ENCODE results near the gene TIMM17A. TPM values are rescaled to one million over a fixed set of nuclear protein-coding genes. Genes with fewer than 3 reads are reported as not detected.

TIMM17A gene
- total RNA-seq, 1 experiment from 2014 or later: 112 TPM

DNA sequence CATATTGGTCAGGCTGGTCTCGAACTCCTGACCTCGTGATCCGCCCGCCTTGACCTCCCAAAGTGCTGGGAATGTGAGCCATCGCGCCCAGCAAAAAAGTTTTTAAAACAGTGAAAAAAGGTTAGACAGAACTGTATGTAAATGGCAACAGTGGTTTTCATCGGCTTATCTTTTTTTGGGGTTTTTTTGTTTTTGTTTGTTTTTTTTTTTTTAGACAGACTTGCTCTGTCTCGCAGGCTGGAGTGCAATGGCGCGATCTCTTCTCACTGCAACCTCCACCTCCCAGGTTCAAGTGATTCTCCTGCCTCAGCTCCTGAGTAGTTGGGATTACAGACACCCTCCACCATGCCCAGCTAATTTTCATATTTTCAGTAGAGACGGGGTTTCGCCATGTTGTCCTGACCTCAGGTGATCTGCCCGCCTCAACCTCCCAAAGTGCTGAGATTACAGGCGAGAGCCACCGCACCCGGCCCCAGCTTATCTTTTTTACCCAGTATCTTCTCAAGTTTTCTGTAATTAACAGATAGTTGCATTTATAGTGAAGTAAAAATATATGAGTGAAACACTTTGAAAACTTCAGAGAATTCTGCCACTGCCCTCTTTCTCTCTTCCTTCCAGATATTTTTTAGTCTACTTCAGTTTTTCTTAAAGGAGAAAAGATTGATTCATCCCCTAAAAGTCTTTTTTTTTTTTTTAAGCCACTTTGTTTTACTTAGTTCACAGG lies 13.1 kb downstream of the TIMM17A start:
- Histone ChIP-seq H3K4me3 (ENCODE audit: low read depth, low read length, poor library complexity, severe bottlenecking) (no peak overlapping the region), H3K36me3 (ENCODE audit: insufficient read depth, low read length, poor library complexity, severe bottlenecking) (peaks cover 64% of the 10 kb centered on the region), H3K4me1 (ENCODE audit: insufficient read depth, low read length, poor library complexity, severe bottlenecking) (no peaks in the 10 kb centered on the region), H3K9me3 (ENCODE audit: low read depth, low read length, poor library complexity, severe bottlenecking) (no peaks in the 10 kb centered on the region), H3K27me3 (replicated peaks; ENCODE audit: insufficient read depth, low read depth, low read length, poor library complexity) (no peaks in the 10 kb centered on the region), H3K27ac (ENCODE audit: low read depth, low read length, poor library complexity, severe bottlenecking) (no peak overlapping the region)
- CTCF ChIA-PET: no interaction called here
- POLR2A ChIA-PET (ENCODE audit: low non-redundant PET): interaction anchor here (0.6 kb wide), 1 partner anchor 201 kb away, joined by 5 read pairs; no protein-coding TSS in a partner anchor
- TF ChIP-seq, protein P1, sequence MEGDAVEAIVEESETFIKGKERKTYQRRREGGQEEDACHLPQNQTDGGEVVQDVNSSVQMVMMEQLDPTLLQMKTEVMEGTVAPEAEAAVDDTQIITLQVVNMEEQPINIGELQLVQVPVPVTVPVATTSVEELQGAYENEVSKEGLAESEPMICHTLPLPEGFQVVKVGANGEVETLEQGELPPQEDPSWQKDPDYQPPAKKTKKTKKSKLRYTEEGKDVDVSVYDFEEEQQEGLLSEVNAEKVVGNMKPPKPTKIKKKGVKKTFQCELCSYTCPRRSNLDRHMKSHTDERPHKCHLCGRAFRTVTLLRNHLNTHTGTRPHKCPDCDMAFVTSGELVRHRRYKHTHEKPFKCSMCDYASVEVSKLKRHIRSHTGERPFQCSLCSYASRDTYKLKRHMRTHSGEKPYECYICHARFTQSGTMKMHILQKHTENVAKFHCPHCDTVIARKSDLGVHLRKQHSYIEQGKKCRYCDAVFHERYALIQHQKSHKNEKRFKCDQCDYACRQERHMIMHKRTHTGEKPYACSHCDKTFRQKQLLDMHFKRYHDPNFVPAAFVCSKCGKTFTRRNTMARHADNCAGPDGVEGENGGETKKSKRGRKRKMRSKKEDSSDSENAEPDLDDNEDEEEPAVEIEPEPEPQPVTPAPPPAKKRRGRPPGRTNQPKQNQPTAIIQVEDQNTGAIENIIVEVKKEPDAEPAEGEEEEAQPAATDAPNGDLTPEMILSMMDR (conservative IDR thresholded peaks at IDR 0.05; ENCODE audit: low read depth, low read length): no peak
- TF ChIP-seq EZH2 (IDR thresholded peaks at IDR 0.05; ENCODE audit: borderline replicate concordance, low read depth, low read length, poor library complexity, severe bottlenecking): no peak
- no peak for DNase-seq (ENCODE audit: low spot score)
- BruUV-seq (replicated peaks): no TSS peak
- intact Hi-C loops (cut with micrococcal nuclease; ENCODE audit: unreplicated experiment): no loop called here

DNA sequence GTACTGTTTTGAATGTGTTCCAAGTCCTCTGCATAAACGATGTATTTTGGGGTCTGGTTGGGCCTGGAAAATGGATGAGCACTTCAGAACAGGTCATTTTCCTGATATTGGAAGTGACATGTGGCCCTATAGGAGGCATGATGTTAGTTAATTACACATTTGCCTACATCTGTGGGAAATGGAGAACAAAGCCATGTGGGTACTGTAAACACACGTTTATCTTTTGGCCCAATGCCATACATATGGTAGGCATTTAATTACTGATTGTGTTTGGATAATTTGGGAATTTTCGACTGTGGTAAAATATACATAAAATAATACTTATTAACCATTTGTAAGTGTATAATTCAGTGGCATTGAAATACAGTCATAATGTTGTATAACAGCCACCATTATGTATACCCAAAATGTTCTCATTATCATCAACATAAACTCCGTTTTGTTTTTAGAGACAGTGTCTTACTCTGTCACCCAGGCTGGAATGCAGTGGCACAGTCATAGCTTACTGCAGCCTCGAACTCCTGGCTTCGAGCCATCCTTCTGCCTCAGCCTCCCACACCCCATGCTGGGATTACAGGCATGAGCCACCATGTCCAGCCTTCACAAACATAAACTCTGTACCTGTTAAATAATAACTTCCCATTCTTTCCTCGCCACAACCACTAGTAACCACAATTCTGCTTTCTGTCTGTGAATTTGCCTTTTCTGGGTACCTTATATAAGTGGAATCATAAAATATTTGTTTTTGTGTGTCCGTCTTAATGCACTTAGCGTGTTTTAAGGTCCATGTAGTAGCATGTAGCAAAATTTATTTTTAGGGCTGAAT lies 15.2 kb downstream of the TIMM17A start:
- no peaks in the 10 kb centered on the region for H3K4me1 ChIP-seq (ENCODE audit: insufficient read depth, low read length, poor library complexity, severe bottlenecking)
- no peaks in the 10 kb centered on the region for H3K9me3 ChIP-seq (ENCODE audit: low read depth, low read length, poor library complexity, severe bottlenecking)
- POLR2A ChIA-PET (ENCODE audit: low non-redundant PET): no interaction called here
- no peaks in the 10 kb centered on the region for H3K27me3 ChIP-seq (replicated peaks; ENCODE audit: insufficient read depth, low read depth, low read length, poor library complexity)
- H3K4me3 ChIP-seq (ENCODE audit: low read depth, low read length, poor library complexity, severe bottlenecking): no peak overlapping the region
- intact Hi-C loops (cut with micrococcal nuclease; ENCODE audit: unreplicated experiment): loop anchor here (10.0 kb wide), 1 partner anchor 266 kb away; no protein-coding TSS in a partner anchor
- H3K27ac ChIP-seq (ENCODE audit: low read depth, low read length, poor library complexity, severe bottlenecking): no peak overlapping the region
- CTCF ChIA-PET: interaction anchor here (0.6 kb wide), 1 partner anchor 89 kb away, joined by 7 read pairs; no protein-coding TSS in a partner anchor
- no peak for DNase-seq (ENCODE audit: low spot score)
- no peak for TF ChIP-seq EZH2 (IDR thresholded peaks at IDR 0.05; ENCODE audit: borderline replicate concordance, low read depth, low read length, poor library complexity, severe bottlenecking)
- TF ChIP-seq, protein P1 (conservative IDR thresholded peaks at IDR 0.05; ENCODE audit: low read depth, low read length): no peak
- peaks cover 47% of the 10 kb centered on the region for H3K36me3 ChIP-seq (ENCODE audit: insufficient read depth, low read length, poor library complexity, severe bottlenecking)
- BruUV-seq (replicated peaks): no TSS peak

DNA sequence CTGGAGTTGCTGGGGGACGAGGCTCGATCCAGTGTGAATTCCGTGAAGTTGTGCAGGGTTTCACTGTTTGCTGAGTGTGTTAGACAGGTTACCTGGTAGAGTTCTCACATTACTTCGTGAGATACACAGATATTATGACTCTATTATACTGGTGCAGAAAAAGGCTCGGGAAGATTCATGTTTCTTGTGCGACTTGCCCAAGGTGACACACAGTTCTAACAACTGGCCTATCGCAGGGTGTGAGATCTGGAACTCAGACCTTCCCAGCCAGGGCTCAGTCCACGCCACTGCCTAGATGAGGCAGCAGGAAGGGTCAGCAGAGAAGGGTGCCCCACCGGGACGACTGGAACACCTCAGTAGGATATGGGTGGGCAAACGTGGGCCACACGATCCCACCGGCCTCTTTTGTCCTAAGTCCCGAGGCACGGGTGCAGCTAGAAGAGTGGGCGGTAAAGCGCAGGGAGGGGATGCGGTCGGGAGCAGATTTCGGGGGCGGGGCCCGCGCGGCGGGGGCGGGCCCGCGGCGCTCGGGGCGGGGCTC lies 26.8 kb downstream of the TIMM17A start:
- Histone ChIP-seq H3K27ac (ENCODE audit: low read depth, low read length, poor library complexity, severe bottlenecking) (no peak overlapping the region), H3K27me3 (replicated peaks; ENCODE audit: insufficient read depth, low read depth, low read length, poor library complexity) (no peaks in the 10 kb centered on the region), H3K4me3 (ENCODE audit: low read depth, low read length, poor library complexity, severe bottlenecking) (peak overlapping the region; percentile 99), H3K9me3 (ENCODE audit: low read depth, low read length, poor library complexity, severe bottlenecking) (no peaks in the 10 kb centered on the region), H3K36me3 (ENCODE audit: insufficient read depth, low read length, poor library complexity, severe bottlenecking) (no peaks in the 10 kb centered on the region), H3K4me1 (ENCODE audit: insufficient read depth, low read length, poor library complexity, severe bottlenecking) (peaks cover 10% of the 10 kb centered on the region)
- no TSS peak for BruUV-seq (replicated peaks)
- peak; percentile 74 for DNase-seq (ENCODE audit: low spot score)
- ChIA-PET POLR2A (ENCODE audit: low non-redundant PET) (no interaction called here), CTCF (interaction anchor here (0.6 to 1.2 kb wide), 2 partner anchors 18 to 470 kb away, joined by 4 to 5 read pairs; no protein-coding TSS in a partner anchor)
- intact Hi-C loops (cut with micrococcal nuclease; ENCODE audit: unreplicated experiment): no loop called here
- TF ChIP-seq EZH2 (IDR thresholded peaks at IDR 0.05; ENCODE audit: borderline replicate concordance, low read depth, low read length, poor library complexity, severe bottlenecking): no peak
- TF ChIP-seq, protein P1 (conservative IDR thresholded peaks at IDR 0.05; ENCODE audit: low read depth, low read length): no peak
